22Rv1 (cell line): ENCODE measurements around the gene DCLK1.

Experiments
- H3K27ac ChIP-seq: fragments of 450-650 bp; 2 replicates; pipeline ENCODE4 v1.5.1; 2017
- CTCF ChIP-seq: fragments of 450-650 bp; IDR thresholded peaks from 2 replicates; pipeline ENCODE4 v1.5.1; 2017; ENCODE audit warnings: mild to moderate bottlenecking
- ZFX ChIP-seq: fragments of 450-650 bp; IDR thresholded peaks from 2 replicates; pipeline ENCODE4 v1.6.1; 2017; ENCODE audit warnings: antibody characterized with exemption, borderline replicate concordance

DCLK1 gene

GRCh38 chr13:35920816-35921215 is 210.4 kb downstream of the DCLK1 start:
- TF ChIP-seq CTCF = no peak
- no peak for TF ChIP-seq ZFX
- no peak overlapping the region for H3K27ac ChIP-seq

GRCh38 chr13:35917942-35918645 is 213.1 kb downstream of the DCLK1 start:
- no peak overlapping the region for H3K27ac ChIP-seq
- TF ChIP-seq CTCF = no peak
- TF ChIP-seq ZFX = no peak

- no peak overlapping the region for H3K27ac ChIP-seq
- TF ChIP-seq ZFX = no peak
- TF ChIP-seq CTCF = no peak
Measured at GRCh38 chr13:35917252-35917941, 213.8 kb downstream of the DCLK1 start.

GRCh38 chr13:35916146-35916545 is 215.0 kb downstream of the DCLK1 start:
- TF ChIP-seq ZFX (no peak), CTCF (no peak)
- no peak overlapping the region for H3K27ac ChIP-seq

GRCh38 chr13:35914662-35915061 is 216.5 kb downstream of the DCLK1 start:
- TF ChIP-seq CTCF (no peak), ZFX (no peak)
- H3K27ac ChIP-seq = no peak overlapping the region

GRCh38 chr13:35912841-35913240 is 218.3 kb downstream of the DCLK1 start:
- TF ChIP-seq CTCF = no peak
- no peak for TF ChIP-seq ZFX
- no peak overlapping the region for H3K27ac ChIP-seq

GRCh38 chr13:35909837-35910540 is 221.2 kb downstream of the DCLK1 start:
- H3K27ac ChIP-seq = no peak overlapping the region
- no peak for TF ChIP-seq CTCF
- TF ChIP-seq ZFX = no peak
